Measurements from ENCODE around the gene CFP.
A peak's percentile ranks its signal among the peaks of the same experiment; 100 is the strongest.

Gene CFP

GRCh38 chrX:47574076-47574546, 55.6 kb downstream of the CFP start:
- DNase-seq (ENCODE audit: low spot score) = peak; percentile 34

DNA sequence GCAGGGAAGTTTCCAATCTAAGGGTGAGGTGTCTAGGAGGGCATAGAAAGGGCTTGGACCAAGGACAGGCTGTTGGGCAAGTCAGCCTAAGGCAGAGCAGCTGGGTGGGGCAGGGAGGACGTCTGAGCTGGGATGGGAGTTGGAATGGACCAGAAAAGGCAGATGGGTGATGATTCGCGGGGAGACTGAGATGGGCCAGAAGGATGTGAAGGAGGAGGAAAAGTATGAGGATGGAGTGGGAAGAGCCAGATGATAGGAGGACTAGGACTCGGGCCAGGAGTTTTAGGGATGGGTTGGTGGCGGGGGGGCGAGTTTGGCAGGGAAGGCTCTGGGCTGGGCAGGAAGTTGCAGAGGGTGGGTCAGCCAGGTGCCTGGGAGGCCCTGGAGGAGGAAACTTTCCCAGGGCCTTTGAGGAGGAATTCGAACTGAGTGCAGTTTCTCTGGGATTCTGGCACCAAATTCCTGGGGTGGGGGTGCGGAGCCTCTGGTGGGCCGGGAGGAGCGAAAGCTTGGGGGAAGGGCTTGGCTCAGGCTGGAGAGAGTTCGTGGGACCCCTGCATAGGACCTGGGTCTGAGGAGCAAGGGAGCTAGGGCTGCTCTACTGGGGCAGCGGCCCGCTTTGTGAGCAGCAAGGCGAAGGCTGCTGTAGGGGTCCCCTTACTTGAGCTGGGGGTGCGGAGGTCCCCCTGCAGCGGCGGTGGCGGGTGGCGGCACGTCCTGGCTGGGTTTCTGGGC, 56.2 kb downstream of the CFP start:
- DNase-seq (ENCODE audit: low spot score) = peak; percentile 62
